Eye (tissue), 1 donor: ENCODE results near the gene BCAR3.
"Not testable (repeated sequence)": the region's sequence is repeated elsewhere in the genome, so short reads cannot be mapped to it uniquely, and the experiment has no call there.

Source experiments
- DNase-seq: peaks from one replicate; pipeline ENCODE4 v3.0.0-alpha.2; 2015

Gene BCAR3

DNA sequence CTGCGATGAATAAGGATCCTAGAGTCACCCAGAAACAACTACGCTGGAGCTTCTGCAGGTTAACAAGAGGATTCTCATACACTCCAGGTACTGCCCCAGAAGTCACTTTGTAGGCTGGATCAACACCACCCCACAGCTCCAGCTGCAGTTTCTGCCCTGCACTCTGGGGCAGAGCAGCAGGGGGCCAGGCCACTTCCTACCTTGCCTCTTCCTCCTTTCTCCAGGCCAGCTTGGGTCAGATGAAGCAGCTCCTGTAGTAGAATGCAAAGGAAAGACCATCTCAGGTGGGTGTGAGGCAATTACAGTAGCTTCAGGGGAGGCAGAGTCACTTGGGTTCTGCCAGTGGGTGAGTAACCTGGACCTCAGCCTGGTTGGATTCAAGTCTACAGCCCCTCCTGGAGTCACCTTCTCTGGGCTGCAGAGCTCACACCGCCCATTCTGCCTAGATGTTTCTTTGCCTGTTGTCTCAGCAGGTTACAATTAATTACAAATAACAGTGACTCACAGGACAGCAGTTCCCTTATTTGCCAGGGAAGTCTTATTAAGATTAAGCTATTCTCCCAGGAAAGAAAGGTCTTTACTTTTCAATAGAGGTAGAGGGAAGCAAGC, 24.4 kb upstream of the BCAR3 start:
- DNase-seq = no peak

DNA sequence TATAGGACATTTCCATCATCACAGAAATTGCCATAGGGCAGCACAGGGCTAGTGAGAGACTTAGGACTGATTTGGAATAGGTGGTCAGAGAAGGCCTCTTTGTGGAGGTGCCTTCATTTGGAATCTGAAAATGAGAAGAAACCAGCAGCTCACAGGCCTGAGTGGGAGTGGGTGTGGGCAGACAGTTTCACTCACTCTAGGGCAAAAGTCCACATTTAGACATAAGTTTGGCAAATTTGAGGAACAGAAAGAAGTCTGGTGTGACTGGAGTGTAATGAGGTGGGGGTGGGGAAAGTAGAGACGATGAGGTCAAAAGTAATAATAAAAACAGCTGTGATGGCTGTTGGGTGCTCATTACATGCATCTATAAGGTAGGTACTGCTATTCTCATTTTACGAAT, 22.4 kb upstream of the BCAR3 start:
- DNase-seq = no peak

DNA sequence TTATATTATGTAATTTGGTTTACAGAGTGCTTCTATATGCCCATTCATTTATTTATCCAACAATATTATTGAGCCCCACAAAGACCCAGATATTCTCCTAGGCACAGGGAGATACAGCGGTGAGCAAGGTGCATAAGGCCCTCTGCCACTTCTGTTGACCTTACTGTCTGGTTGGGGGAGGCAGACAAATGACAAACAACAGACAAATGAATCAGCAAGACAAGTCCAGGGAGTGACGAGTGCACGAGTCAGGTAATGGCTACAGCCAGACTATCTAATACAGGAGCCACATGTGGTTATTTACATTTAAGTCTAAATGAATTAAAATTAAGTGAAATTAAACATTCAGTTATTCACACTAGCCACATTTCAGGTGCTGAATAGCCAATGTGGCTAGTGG, 22.0 kb upstream of the BCAR3 start:
- no peak for DNase-seq

GRCh38 chr1:93702828-93703183, 21.2 kb upstream of the BCAR3 start:
- no peak for DNase-seq

GRCh38 chr1:93702111-93702827, 20.6 kb upstream of the BCAR3 start:
- DNase-seq = no peak

- DNase-seq = no peak
Measured at GRCh38 chr1:93701629-93702028, 20.0 kb upstream of the BCAR3 start.

GRCh38 chr1:93700532-93701469, 19.2 kb upstream of the BCAR3 start:
- DNase-seq = no peak

GRCh38 chr1:93699503-93700168, 18.0 kb upstream of the BCAR3 start:
- no peak for DNase-seq

- no peak for DNase-seq
Measured at GRCh38 chr1:93699049-93699384, 17.4 kb upstream of the BCAR3 start.

DNA sequence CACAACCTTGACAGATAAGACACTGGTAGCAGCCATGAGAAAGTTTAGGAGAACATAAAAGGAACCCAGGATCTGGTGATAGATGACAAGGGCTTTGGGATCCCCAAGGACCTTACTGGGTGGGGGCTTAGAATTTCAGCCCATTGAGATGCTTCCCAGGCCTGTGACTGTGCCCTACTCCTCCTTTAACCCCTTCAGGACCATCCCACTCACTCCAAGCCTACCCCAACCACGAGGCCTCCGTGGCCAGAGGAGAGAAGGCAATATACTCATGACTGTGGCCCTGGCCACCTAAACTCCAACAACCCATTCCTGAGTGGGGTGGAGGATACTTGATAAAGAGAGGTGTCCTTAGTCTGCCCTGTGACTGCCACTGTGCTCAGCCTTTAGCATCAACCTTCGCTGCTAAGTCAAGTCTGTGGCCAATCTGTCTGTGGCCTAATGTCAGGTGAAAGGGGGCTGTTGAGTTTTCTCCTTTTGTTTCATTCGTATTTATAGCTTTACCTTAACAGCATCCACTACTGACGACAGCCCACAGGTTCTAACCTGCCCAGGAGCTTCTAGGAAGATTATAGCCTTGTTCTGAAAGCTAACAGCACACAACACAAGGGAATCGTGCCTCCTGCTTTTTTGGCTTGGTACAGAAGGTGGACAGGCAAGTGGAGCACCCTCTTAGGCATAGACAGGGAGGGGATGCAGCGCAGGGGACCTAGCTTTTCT, 16.9 kb upstream of the BCAR3 start:
- DNase-seq = no peak

DNA sequence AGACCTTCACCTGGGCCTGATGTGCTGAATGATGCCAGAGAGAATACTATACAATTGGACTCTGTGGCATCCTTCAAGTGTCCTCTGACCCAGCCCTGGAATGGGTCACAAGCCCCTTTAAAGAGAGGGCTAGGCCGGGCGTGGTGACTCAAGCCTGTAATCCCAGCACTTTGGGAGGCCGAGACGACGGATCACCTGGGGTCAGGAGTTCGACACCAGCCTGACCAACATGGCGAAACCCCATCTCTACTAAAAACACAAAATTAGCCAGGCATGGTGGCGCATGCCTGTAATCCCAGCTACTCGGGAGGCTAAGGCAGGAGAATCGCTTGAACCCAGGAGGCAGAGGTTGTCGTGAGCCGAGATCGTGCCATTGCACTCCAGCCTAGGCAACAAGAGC, 15.9 kb upstream of the BCAR3 start:
- not testable (repeated sequence) for DNase-seq

DNA sequence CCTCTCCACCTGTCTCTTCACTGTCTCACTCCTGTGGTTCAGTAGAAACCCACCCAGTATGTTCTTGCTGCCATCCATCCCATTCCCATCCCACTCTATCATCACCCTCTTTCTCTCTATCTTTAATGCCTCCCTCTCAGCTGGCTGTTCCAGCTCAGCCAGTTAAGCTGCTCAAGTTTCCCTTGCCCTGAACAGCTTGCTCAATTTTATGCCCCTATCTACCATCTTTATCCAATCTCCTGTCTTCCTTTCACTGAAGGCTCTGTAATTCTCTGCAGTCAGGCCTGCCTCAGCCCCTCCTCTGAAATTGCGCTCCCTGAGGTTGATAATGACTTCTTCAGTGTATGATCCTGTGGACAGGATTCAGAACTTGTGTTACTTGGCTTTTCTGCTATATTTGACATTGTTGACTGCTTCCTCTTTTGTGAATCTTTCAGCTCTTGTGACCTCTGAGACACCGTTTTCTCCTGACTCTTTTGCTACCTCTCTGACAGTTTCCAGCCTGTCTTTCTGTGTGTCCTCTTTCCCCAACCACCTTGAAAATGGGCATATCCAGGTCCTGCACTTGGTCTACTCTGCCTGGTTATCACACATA, 13.9 kb upstream of the BCAR3 start:
- DNase-seq = no peak

- DNase-seq = no peak
Measured at GRCh38 chr1:93694819-93695218, 13.2 kb upstream of the BCAR3 start.

DNA sequence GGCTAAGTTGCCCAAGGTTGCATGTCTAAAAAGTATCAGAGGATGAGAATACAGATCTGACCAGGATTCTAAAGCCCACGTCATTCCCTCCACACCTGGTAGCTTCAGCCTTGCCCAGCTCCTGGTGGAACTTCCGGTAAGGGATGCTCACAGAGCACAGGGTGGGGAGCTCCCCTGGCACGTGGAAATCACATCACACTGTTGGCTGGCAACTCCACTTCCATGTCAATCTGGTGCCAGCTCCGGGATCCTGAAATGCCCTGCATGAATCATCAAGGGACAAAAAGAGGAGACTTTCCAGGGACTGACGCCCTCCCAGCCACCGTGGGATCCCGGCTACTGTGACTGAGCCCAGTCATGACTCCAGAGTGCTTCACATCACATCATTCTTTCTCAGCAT, 12.4 kb upstream of the BCAR3 start:
- no peak for DNase-seq

GRCh38 chr1:93692983-93693591, 11.4 kb upstream of the BCAR3 start:
- DNase-seq = no peak

- no peak for DNase-seq
Measured at GRCh38 chr1:93692451-93692861, 10.8 kb upstream of the BCAR3 start.

GRCh38 chr1:93692026-93692425, 10.4 kb upstream of the BCAR3 start:
- no peak for DNase-seq

DNA sequence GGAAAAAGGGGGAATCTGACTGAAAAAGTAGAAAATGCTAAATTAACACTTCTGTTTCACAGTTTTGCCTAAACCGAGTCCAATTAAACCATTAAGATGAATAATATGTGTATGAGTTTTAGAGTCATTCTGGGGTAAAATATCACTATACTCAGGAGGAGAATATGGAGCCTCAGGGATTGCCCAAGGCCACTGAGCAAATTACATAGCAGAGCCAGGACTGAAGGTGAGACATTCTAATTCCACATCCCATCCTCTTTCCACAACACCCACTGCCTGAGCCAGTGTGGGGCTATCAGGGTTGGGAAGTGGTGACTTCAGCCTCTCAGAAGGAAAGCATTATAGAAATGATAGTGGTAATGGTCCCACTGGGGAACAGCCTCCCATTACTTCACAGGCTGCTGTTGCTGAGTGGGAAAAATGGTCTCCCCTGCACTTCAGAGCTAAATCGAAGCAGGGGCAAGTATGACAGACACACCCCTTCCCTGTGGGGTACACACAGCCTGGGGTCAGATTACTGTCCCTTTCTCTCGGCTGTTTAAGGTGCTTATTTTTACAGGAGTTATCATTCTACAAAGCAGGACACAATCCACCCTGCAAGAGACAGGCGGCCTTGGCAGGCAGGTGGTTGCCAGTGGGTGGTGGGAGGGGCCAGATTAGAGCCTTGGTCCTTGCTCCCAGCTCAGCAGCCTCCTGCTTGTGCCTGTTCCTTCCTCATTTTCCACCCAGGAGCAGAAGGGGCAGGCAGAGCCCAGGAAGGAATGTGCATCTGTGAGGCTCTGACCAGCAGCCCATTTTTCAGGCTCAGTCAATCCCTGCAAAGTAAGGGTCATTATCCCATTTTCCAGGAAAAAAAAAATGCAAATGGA, 9.5 kb upstream of the BCAR3 start:
- no peak for DNase-seq

- no peak for DNase-seq
Measured at GRCh38 chr1:93690341-93690740, 8.7 kb upstream of the BCAR3 start.

DNA sequence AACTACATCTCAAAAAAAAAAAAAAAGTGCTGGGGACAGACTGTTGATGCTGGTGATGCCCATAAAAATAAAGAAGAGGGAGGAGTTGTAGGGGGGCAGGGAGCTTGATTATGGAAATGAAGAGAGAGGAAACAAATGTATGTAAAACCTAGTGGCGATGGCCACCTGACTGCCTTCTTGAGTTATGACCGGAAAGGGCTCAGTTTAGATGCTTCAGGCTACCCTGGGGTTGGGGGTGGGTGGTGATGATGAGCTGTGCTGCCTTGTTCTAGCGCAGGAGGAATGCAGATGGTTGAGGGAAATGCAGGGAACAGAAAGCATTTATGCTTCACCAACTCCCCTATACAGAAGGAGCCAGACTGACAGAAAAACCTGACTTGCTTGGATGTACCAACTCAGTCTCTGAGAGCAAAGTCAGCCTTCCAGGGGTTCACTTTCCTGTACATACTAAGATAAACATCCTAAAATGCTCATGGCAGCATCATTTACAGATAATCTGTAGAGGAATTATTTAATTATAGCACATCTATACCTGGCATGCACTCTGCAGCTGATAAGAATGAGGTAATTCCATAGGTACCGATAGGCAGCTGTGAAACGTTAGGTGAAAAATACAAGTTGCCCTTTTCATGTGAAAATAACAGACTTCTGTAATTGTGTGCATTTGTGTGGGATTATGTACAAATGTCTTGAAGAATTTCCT, 8.0 kb upstream of the BCAR3 start:
- no peak for DNase-seq
